GM12878 (cell line): ENCODE results near the gene HS3ST6. TPM values are rescaled to one million over a fixed set of nuclear protein-coding genes. Genes with fewer than 3 reads are reported as not detected.

ENCODE experiments used
- ASH2L ChIP-seq: fragments of 300-600, 200-600 bp; sonication (generic); IDR thresholded peaks from 2 replicates; pipeline ENCODE4 v1.6.1; 2017; ENCODE audit warnings: low read depth, mild to moderate bottlenecking, borderline replicate concordance
- BCL11A ChIP-seq: IDR thresholded peaks from 2 replicates; pipeline ENCODE4 v1.6.1; 2011; ENCODE audit warnings: low read depth, low read length
- CBFB ChIP-seq: IDR thresholded peaks from 2 replicates; pipeline ENCODE4 v1.6.1; 2016; ENCODE audit warnings: antibody characterized with exemption, low read depth
- CEBPB ChIP-seq, 2 experiments: fragments of 150-350 bp in 1 of 2; IDR thresholded peaks; 2 replicates each; pipeline ENCODE4 v1.6.1; 2012 to 2014; ENCODE audit warnings: low read depth in 2 of 2, low read length in 2 of 2, borderline replicate concordance in 1 of 2, inconsistent platforms in 1 of 2
- CREM ChIP-seq: IDR thresholded peaks from 2 replicates; pipeline ENCODE4 v1.6.1; 2014; ENCODE audit warnings: antibody characterized with exemption, low read depth
- CUX1 ChIP-seq: IDR thresholded peaks from 2 replicates; pipeline ENCODE4 v1.6.1; 2012; ENCODE audit warnings: improper control_type of control experiment, low read depth, low read length; ENCODE audit not compliant: insufficient replicate concordance
- ELK1 ChIP-seq: IDR thresholded peaks from 2 replicates; pipeline ENCODE4 v1.6.1; 2012; ENCODE audit warnings: low read depth, low read length, improper control_type of control experiment
- HDAC2 ChIP-seq: fragments of 200-600 bp; sonication (generic); IDR thresholded peaks from 2 replicates; pipeline ENCODE4 v1.6.1; 2017
- HDAC6 ChIP-seq: fragments of 200-600 bp; sonication (generic); IDR thresholded peaks from one replicate; pipeline ENCODE4 v1.8.0; 2017; ENCODE audit warnings: antibody characterized with exemption; ENCODE audit not compliant: unreplicated experiment
- KLF5 ChIP-seq: fragments of 450-650 bp; IDR thresholded peaks from 2 replicates; pipeline ENCODE4 v1.6.1; 2014; ENCODE audit warnings: mild to moderate bottlenecking; ENCODE audit not compliant: partially characterized antibody
- MTA3 ChIP-seq: IDR thresholded peaks from 2 replicates; pipeline ENCODE4 v1.6.1; 2012; ENCODE audit warnings: low read length, inconsistent platforms, borderline replicate concordance
- MXI1 ChIP-seq: fragments of 150-350 bp; IDR thresholded peaks from 2 replicates; pipeline ENCODE4 v1.6.1; 2011; ENCODE audit warnings: low read depth, mild to moderate bottlenecking, inconsistent platforms, low read length, improper control_type of control experiment
- MYB ChIP-seq: fragments of 150-350 bp; IDR thresholded peaks from 2 replicates; pipeline ENCODE4 v1.6.1; 2014; ENCODE audit warnings: mild to moderate bottlenecking, low read depth, low read length, borderline replicate concordance
- NR2C1 ChIP-seq: fragments of 450-650 bp; IDR thresholded peaks from 2 replicates; pipeline ENCODE4 v1.6.1; 2017; ENCODE audit warnings: antibody characterized with exemption, mild to moderate bottlenecking, moderate library complexity
- POLR2AphosphoS5 ChIP-seq: IDR thresholded peaks from 2 replicates; pipeline ENCODE4 v1.6.1; 2011; ENCODE audit warnings: mild to moderate bottlenecking, low read length, inconsistent platforms
- RAD51 ChIP-seq: fragments of 450-650 bp; IDR thresholded peaks from 2 replicates; pipeline ENCODE4 v1.6.1; 2016; ENCODE audit warnings: moderate library complexity, mild to moderate bottlenecking, inconsistent platforms
- RBBP5 ChIP-seq: fragments of 200-600 bp; sonication (generic); conservative IDR thresholded peaks from 2 replicates; pipeline ENCODE4 v1.6.1; 2016
- RUNX3 ChIP-seq: IDR thresholded peaks from 2 replicates; pipeline ENCODE4 v1.6.1; 2012; ENCODE audit warnings: low read length, inconsistent platforms
- SMARCA5 ChIP-seq: fragments of 450-650 bp; IDR thresholded peaks from 2 replicates; pipeline ENCODE4 v1.6.1; 2017; ENCODE audit warnings: mild to moderate bottlenecking
- SMC3 ChIP-seq: IDR thresholded peaks from 2 replicates; pipeline ENCODE4 v1.6.1; 2011; ENCODE audit warnings: low read length, improper control_type of control experiment, borderline replicate concordance
- TAF1 ChIP-seq: IDR thresholded peaks from 2 replicates; pipeline ENCODE4 v1.6.1; 2011; ENCODE audit warnings: mild to moderate bottlenecking, low read depth, low read length, borderline replicate concordance
- TBL1XR1 ChIP-seq: IDR thresholded peaks from 2 replicates; pipeline ENCODE4 v1.6.1; 2012; ENCODE audit warnings: low read depth, low read length, improper control_type of control experiment
- TCF7 ChIP-seq: IDR thresholded peaks from 2 replicates; pipeline ENCODE4 v1.6.1; 2014; ENCODE audit warnings: antibody characterized with exemption, borderline replicate concordance
- USF2 ChIP-seq: IDR thresholded peaks from 2 replicates; pipeline ENCODE4 v1.6.1; 2011; ENCODE audit warnings: low read depth, low read length, improper control_type of control experiment, borderline replicate concordance
- ZNF384 ChIP-seq: IDR thresholded peaks from 2 replicates; pipeline ENCODE4 v1.6.1; 2012; ENCODE audit warnings: low read depth, mild to moderate bottlenecking, low read length, improper control_type of control experiment, borderline replicate concordance
- ZSCAN29 ChIP-seq: fragments of 450-650 bp; IDR thresholded peaks from 2 replicates; pipeline ENCODE4 v1.6.1; 2017; ENCODE audit warnings: mild to moderate bottlenecking, moderate library complexity
- polyA plus RNA-seq, 11 experiments: library from polyadenylated mRNA; depleted of rRNA in 4 of 11; unstranded in 6 of 11; stranded (reverse) in 5 of 11; fragments of >200 nt; fragmentation: Nextera tagmentation in 4 of 11; fragmentation: Illumina TruSeq in 1 of 11; extraction: Ambion mirVana in 4 of 11; extraction: Trizol in 1 of 11; gene quantifications; 1 replicate in 1 of 11; 2 replicates in 10 of 11; pipeline versions ENCODE4 v1.2.1 to v1.2.3, GENCODE V29; 2011 to 2016; ENCODE audit warnings: inconsistent platforms in 2 of 11, missing spikeins in 2 of 11, low read depth in 1 of 11
- total RNA-seq, 4 experiments: library from RNA; depleted of rRNA in 3 of 4; stranded (reverse); fragments of >200 nt in 3 of 4; fragmentation: Illumina TruSeq in 1 of 4; extraction: Trizol in 1 of 4; gene quantifications; 2 replicates each; pipeline versions ENCODE4 v1.2.1 to v1.2.3, GENCODE V29; 2013 to 2021

The HS3ST6 gene
- total and polyA plus RNA-seq, 10 of the 15 experiments (the other 5 are each of a cell fraction or from before 2014, with no cell fraction given) = not detected

- TF ChIP-seq ELK1 = 0 out of 2 replicates have a peak, but pooled peaks have one; percentile 16
- peak; percentile 85 for TF ChIP-seq POLR2AphosphoS5
- TF ChIP-seq MTA3 = no peak
- peak; percentile 90; the same call in 1 of the 2 replicates for TF ChIP-seq SMARCA5
- TF ChIP-seq TCF7 = no peak
- TF ChIP-seq KLF5 = peak; percentile 90
- no peak for TF ChIP-seq ZNF384
- no peak for TF ChIP-seq BCL11A
- TF ChIP-seq ASH2L = no peak
- peak; percentile 54; the same call in 1 of the 2 replicates for TF ChIP-seq TAF1
- no peak for TF ChIP-seq CEBPB (IDR thresholded peaks at IDR 0.05; ENCODE audit: borderline replicate concordance in 1 of 2, low read depth in 2 of 2, low read length in 2 of 2)
- 0 out of 2 replicates have a peak, but pooled peaks have one; percentile 20 for TF ChIP-seq ZSCAN29
- TF ChIP-seq HDAC6 = no peak
- TF ChIP-seq USF2 = no peak
- TF ChIP-seq CREM = peak; percentile 29; the same call in 1 of the 2 replicates
- TF ChIP-seq RBBP5 = no peak
- peak; percentile 66; the same call in 1 of the 2 replicates for TF ChIP-seq TBL1XR1
- TF ChIP-seq RAD51 = no peak
- TF ChIP-seq HDAC2 = no peak
- TF ChIP-seq NR2C1 = peak; percentile 66
- peak; percentile 69 for TF ChIP-seq RUNX3
- peak; percentile 41; the same call in 1 of the 2 replicates for TF ChIP-seq SMC3
- peak; percentile 57 for TF ChIP-seq MXI1
- no peak for TF ChIP-seq MYB
- no peak for TF ChIP-seq CBFB
- TF ChIP-seq CUX1 = no peak
Observed at GRCh38 chr16:1959269-1960039, 41.2 kb upstream of the HS3ST6 start, which contains the start of gene NDUFB10 (continued).
